Measurements from ENCODE around the gene PLA2G6. TPM values are rescaled to one million over a fixed set of nuclear protein-coding genes. Genes with fewer than 3 reads are reported as not detected.

The PLA2G6 gene
- total and polyA plus RNA-seq, 2 of the 8 experiments (the other 6 are each of a cell fraction or from before 2014, with no cell fraction given), result 13.2 to 21.0 TPM

DNA sequence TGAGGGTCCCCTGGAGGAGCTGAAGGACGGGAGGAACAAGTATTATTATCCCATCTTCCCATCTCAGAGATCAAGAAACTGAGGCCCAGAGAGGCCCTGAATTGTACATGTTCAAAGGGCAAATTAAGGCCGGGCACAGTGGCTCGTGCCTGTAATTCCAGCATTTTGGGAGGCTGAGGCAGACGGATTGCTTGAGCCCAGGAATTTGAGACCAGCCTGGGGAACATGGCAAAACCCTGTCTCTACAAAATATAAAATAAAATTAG, 8.1 kb downstream of the PLA2G6 start:
- H4K91ac ChIP-seq (replicated peaks; ENCODE audit: insufficient read length, low read length), result no peak overlapping the region
- H4K5ac ChIP-seq (ENCODE audit: insufficient read length, low read depth, low read length), result no peak overlapping the region
- no peak overlapping the region for H3K27ac ChIP-seq (ENCODE audit: low read depth, low read length)
- peaks cover 0 to 9% (median 2%) of the 10 kb centered on the region in 4 experiments; a peak in 4 of 7 replicates for H3K4me1 ChIP-seq (replicated peaks in 1 of 4; ENCODE audit: control insufficient read depth in 3 of 4, insufficient read depth in 4 of 4, low read length in 3 of 4)
- FAIRE-seq (no peak), DNase-seq (ENCODE audit: low read depth in 1 of 2, low spot score in 2 of 2) (no peak)
- H2BK5ac ChIP-seq (ENCODE audit: low read depth, low read length), result no peak overlapping the region
- H3K79me1 ChIP-seq (ENCODE audit: low read depth, low read length), result no peaks in the 10 kb centered on the region
- no peak overlapping the region for H2AFZ ChIP-seq (ENCODE audit: low read length)
- H3K36me3 ChIP-seq (ENCODE audit: control insufficient read depth in 2 of 4, insufficient read depth in 4 of 4, low read length in 3 of 4), result no peaks in the 10 kb centered on the region
- ChIA-PET CTCF (ENCODE audit: partially characterized antibody) (interaction anchor here (3.9 kb wide), 1 partner anchor 74 kb away, joined by 24 read pairs; no protein-coding TSS in a partner anchor), POLR2A (ENCODE audit: partially characterized antibody) (interaction anchor here (1.2 kb wide), 1 partner anchor 10 kb away, joined by 3 read pairs; no protein-coding TSS in a partner anchor)
- no peak overlapping the region for H3K56ac ChIP-seq (replicated peaks; ENCODE audit: insufficient read length, low read depth, low read length)
- H2AK5ac ChIP-seq (ENCODE audit: low read depth, low read length), result no peak overlapping the region
- no peaks in the 10 kb centered on the region for H3K27me3 ChIP-seq (replicated peaks in 1 of 4; ENCODE audit: control insufficient read depth in 3 of 4, extremely low read depth in 1 of 4, insufficient read depth in 3 of 4, low read length in 3 of 4)
- no peak overlapping the region for H3K18ac ChIP-seq (ENCODE audit: extremely low read depth, low read length)
- WGBS, 2 experiments (ENCODE audit: extremely low coverage in 1 of 2, insufficient coverage in 1 of 2, insufficient read length in 1 of 2, insufficient replicate concordance in 2 of 2, low coverage in 1 of 2, low lambda C conversion rate in 2 of 2, missing lambda C conversion rate in 1 of 2), result 85% methylated on average over 4 of the region's 4 CpGs; no CpG with 5 or more reads in 1 of the 2 experiments
- no peak overlapping the region for H3K14ac ChIP-seq (ENCODE audit: insufficient read length)
- H2BK120ac ChIP-seq (replicated peaks; ENCODE audit: low read depth, low read length), result no peak overlapping the region
- H2BK20ac ChIP-seq (ENCODE audit: low read length), result no peak overlapping the region
- peak overlapping the region; percentile 65; the same call in 1 of the 2 replicates for H2BK15ac ChIP-seq (ENCODE audit: low read length)
- H2BK12ac ChIP-seq (ENCODE audit: low read depth, low read length), result 0 out of 2 replicates have a peak overlapping the region, but pooled peaks have one; percentile 0
- H3K9me3 ChIP-seq (ENCODE audit: insufficient read depth in 2 of 2, low read depth in 1 of 2, low read length in 1 of 2), result no peaks in the 10 kb centered on the region
- no peak overlapping the region for H3K4me2 ChIP-seq (ENCODE audit: insufficient read depth in 1 of 2, low read depth in 2 of 2, low read length in 2 of 2)
- no peaks in the 10 kb centered on the region for H3K23me2 ChIP-seq (ENCODE audit: low read depth, low read length)
- H3K4me3 ChIP-seq (ENCODE audit: extremely low read depth in 1 of 4, insufficient read depth in 2 of 4, low read depth in 3 of 4, low read length in 4 of 4), result no peak overlapping the region
- no peak overlapping the region for H4K8ac ChIP-seq (ENCODE audit: extremely low read depth, insufficient read depth, low read length)
- H3K23ac ChIP-seq (ENCODE audit: insufficient read length), result no peak overlapping the region
- no peak overlapping the region for H3K9ac ChIP-seq (replicated peaks in 1 of 4; ENCODE audit: extremely low read depth in 1 of 4, low read depth in 3 of 4, low read length in 3 of 4)
- no peaks in the 10 kb centered on the region for H3K79me2 ChIP-seq (ENCODE audit: control insufficient read depth in 1 of 2, insufficient read depth in 2 of 2, low read length in 2 of 2)
- H3K4ac ChIP-seq (replicated peaks; ENCODE audit: insufficient read length, low read depth, low read length), result no peak overlapping the region
- H4K20me1 ChIP-seq (replicated peaks in 1 of 2; ENCODE audit: control insufficient read depth in 1 of 2, insufficient read depth in 2 of 2, low read length in 2 of 2), result no peaks in the 10 kb centered on the region
- TF ChIP-seq TAF1 (IDR thresholded peaks at IDR 0.05; ENCODE audit: low read depth, low read length) (no peak), CBX5 (IDR thresholded peaks at IDR 0.05; ENCODE audit: low read depth, low read length) (no peak), TAF7 (optimal IDR thresholded peaks at IDR 0.05; ENCODE audit: borderline replicate concordance, low read depth, low read length) (no peak), BRCA1 (IDR thresholded peaks at IDR 0.05; ENCODE audit: low read depth, low read length) (no peak)
